ENCODE data around the gene SYCE3.
A peak's percentile ranks its signal among the peaks of the same experiment; 100 is the strongest.

SYCE3 gene

GRCh38 chr22:50517495-50518260 is 45.0 kb downstream of the SYCE3 start:
- DNase-seq, result no peak

- no peak for DNase-seq
These were observed 45.8 kb downstream of the SYCE3 start for GRCh38 chr22:50516891-50517290.

- DNase-seq, result no peak
These were observed 46.7 kb downstream of the SYCE3 start for GRCh38 chr22:50516068-50516467.

GRCh38 chr22:50513175-50513574 is 49.5 kb downstream of the SYCE3 start:
- no peak for DNase-seq

- DNase-seq, result no peak
These were observed 53.8 kb downstream of the SYCE3 start for GRCh38 chr22:50508897-50509296.

- DNase-seq, result peak; percentile 94 to 97 (median 96)
These were observed 54.5 kb downstream of the SYCE3 start, which contains the start of gene NCAPH2 for GRCh38 chr22:50507991-50508884. Gene NCAPH2 (plus strand): TSS chr22:50508224. CDS start chr22:50508338, 114 bp downstream.

GRCh38 chr22:50507421-50507990 is 55.2 kb downstream of the SYCE3 start, which contains the start of gene LMF2:
Gene LMF2 (minus strand): TSS chr22:50507702. CDS start chr22:50507675, 27 bp downstream.
- peak in 4 of 5 experiments; percentile 84 to 95 (median 90) for DNase-seq

- DNase-seq, result no peak
These were observed 55.9 kb downstream of the SYCE3 start for GRCh38 chr22:50506611-50507420.

- DNase-seq, result no peak
These were observed 56.7 kb downstream of the SYCE3 start for GRCh38 chr22:50505776-50506610.

GRCh38 chr22:50505276-50505775 is 57.4 kb downstream of the SYCE3 start:
- DNase-seq, result no peak

GRCh38 chr22:50504369-50505211 is 58.1 kb downstream of the SYCE3 start:
- DNase-seq, result no peak

- no peak for DNase-seq
These were observed 59.1 kb downstream of the SYCE3 start for GRCh38 chr22:50503475-50504145.

GRCh38 chr22:50502628-50503474 is 59.9 kb downstream of the SYCE3 start:
- DNase-seq, result no peak

- DNase-seq, result no peak
These were observed 60.6 kb downstream of the SYCE3 start for GRCh38 chr22:50502096-50502495.

Measured in T-helper 2 cell (primary cell).